Neural progenitor cell (in vitro differentiated cells): ENCODE results near the gene ABHD6. TPM values are rescaled to one million over a fixed set of nuclear protein-coding genes. Genes with fewer than 3 reads are reported as not detected.

Source experiments
- DNase-seq: peaks from one replicate; pipeline ENCODE4 v3.0.0-alpha.2; 2016; ENCODE audit warnings: low spot score
- H2AFZ ChIP-seq: fragments of 200-600 bp; sonication (generic); replicated peaks from 2 replicates; pipeline ENCODE4 v1.6.1; 2016; ENCODE audit warnings: antibody characterized with exemption
- H3F3A ChIP-seq: fragments of 200-600 bp; sonication (generic); 2 replicates; pipeline ENCODE4 v1.6.1; 2016; ENCODE audit warnings: antibody characterized with exemption, low read depth
- H3K27ac ChIP-seq: fragments of 200-600 bp; sonication (generic); 2 replicates; pipeline ENCODE4 v1.5.1; 2016; ENCODE audit warnings: mild to moderate bottlenecking
- H3K27me3 ChIP-seq: fragments of 200-600 bp; sonication (generic); 2 replicates; pipeline ENCODE4 v1.6.1; 2016; ENCODE audit warnings: mild to moderate bottlenecking, moderate library complexity
- H3K36me3 ChIP-seq: fragments of 200-600 bp; sonication (generic); 2 replicates; pipeline ENCODE4 v1.5.1; 2016
- H3K4me1 ChIP-seq: fragments of 200-600 bp; sonication (generic); 2 replicates; pipeline ENCODE4 v1.6.1; 2016; ENCODE audit warnings: mixed run types
- H3K4me2 ChIP-seq: fragments of 200-600 bp; sonication (generic); 2 replicates; pipeline ENCODE4 v1.6.1; 2016
- H3K4me3 ChIP-seq: fragments of 200-600 bp; sonication (generic); 2 replicates; pipeline ENCODE4 v1.5.1; 2016
- H3K79me2 ChIP-seq: fragments of 200-600 bp; sonication (generic); 2 replicates; pipeline ENCODE4 v1.6.1; 2016; ENCODE audit warnings: low read depth
- H3K9ac ChIP-seq: fragments of 200-600 bp; sonication (generic); 2 replicates; pipeline ENCODE4 v1.6.1; 2016
- H3K9me3 ChIP-seq: fragments of 200-600 bp; sonication (generic); 2 replicates; pipeline ENCODE4 v1.5.1; 2016; ENCODE audit warnings: low read depth
- H4K20me1 ChIP-seq: fragments of 200-600 bp; sonication (generic); 2 replicates; pipeline ENCODE4 v1.6.1; 2016; ENCODE audit warnings: low read depth
- H3K27ac Mint-ChIP-seq: 3 replicates; pipeline ENCODE4 v1.8.0; 2021; ENCODE audit warnings: mixed read lengths
- H3K27me3 Mint-ChIP-seq: 2 replicates; pipeline ENCODE4 v1.8.0; 2022; ENCODE audit warnings: low read depth, mild to moderate bottlenecking, inconsistent platforms, moderate library complexity, mixed read lengths; ENCODE audit not compliant: insufficient read depth
- H3K36me3 Mint-ChIP-seq: 3 replicates; pipeline ENCODE4 v1.8.0; 2021; ENCODE audit warnings: mixed read lengths
- H3K4me1 Mint-ChIP-seq: 3 replicates; pipeline ENCODE4 v1.8.0; 2021; ENCODE audit warnings: mixed read lengths
- H3K4me3 Mint-ChIP-seq: 3 replicates; pipeline ENCODE4 v1.8.0; 2021; ENCODE audit warnings: mild to moderate bottlenecking, moderate library complexity, mixed read lengths
- H3K9me3 Mint-ChIP-seq: 3 replicates; pipeline ENCODE4 v1.8.0; 2020; ENCODE audit warnings: mixed read lengths
- CTCF ChIP-seq: fragments of 200-600 bp; sonication (generic); IDR thresholded peaks from 2 replicates; pipeline ENCODE4 v1.5.1; 2017; ENCODE audit warnings: antibody characterized with exemption, mild to moderate bottlenecking
- EZH2 ChIP-seq: fragments of 200-600 bp; sonication (generic); IDR thresholded peaks from 2 replicates; pipeline ENCODE4 v1.6.1; 2017; ENCODE audit warnings: antibody characterized with exemption, mild to moderate bottlenecking, moderate library complexity
- EZH2phosphoT487 ChIP-seq: fragments of 200-600 bp; sonication (generic); IDR thresholded peaks from 2 replicates; pipeline ENCODE4 v1.6.1; 2017; ENCODE audit warnings: antibody characterized with exemption
- total RNA-seq: library from RNA; depleted of rRNA; stranded (reverse); fragments of >200 nt; gene quantifications from 2 replicates; pipeline ENCODE4 v1.2.3, GENCODE V29; 2015; ENCODE audit warnings: low replicate concordance

The ABHD6 gene
- total RNA-seq, 1 donor from 2014 or later: 21.5 TPM

DNA sequence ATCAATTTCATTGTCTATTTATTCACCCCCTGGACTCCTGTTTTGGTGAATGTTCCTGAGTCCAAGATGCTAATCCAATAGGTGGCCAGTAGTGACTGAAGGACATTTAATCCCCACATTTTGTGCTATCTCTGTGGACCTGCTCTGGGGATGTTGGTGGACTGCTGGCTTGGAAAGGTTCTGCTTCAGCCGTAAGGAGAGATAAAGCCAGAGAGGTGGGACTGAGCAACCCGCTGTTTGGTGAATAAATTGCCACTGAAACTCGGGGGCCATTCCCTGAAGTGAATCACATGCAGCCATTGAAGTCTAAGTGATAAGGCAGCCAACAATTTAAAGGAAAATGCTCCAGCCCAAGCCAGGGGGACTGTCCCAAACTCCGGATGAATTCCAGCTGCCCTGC, 1.6 kb upstream of the ABHD6 start:
- no peak for DNase-seq
- H3K79me2 ChIP-seq: peaks cover 13% of the 10 kb centered on the region
- Mint-ChIP-seq H3K9me3 (no peaks in the 10 kb centered on the region), H3K4me3 (peak overlapping the region; percentile 95), H3K36me3 (peaks cover 3% of the 10 kb centered on the region), H3K27me3 (peaks cover 7% of the 10 kb centered on the region), H3K27ac (no peak overlapping the region), H3K4me1 (peaks cover 13% of the 10 kb centered on the region)
- peaks cover 12% of the 10 kb centered on the region for H4K20me1 ChIP-seq
- H3K9me3 ChIP-seq: no peaks in the 10 kb centered on the region
- peaks cover 5% of the 10 kb centered on the region for H3F3A ChIP-seq
- H3K27ac ChIP-seq: no peak overlapping the region
- no peak overlapping the region for H3K4me3 ChIP-seq
- H2AFZ ChIP-seq: no peak overlapping the region
- peaks cover 78% of the 10 kb centered on the region for H3K27me3 ChIP-seq
- peak overlapping the region; percentile 86 for H3K4me2 ChIP-seq
- no peak overlapping the region for H3K9ac ChIP-seq
- H3K4me1 ChIP-seq: peaks cover 9% of the 10 kb centered on the region
- TF ChIP-seq CTCF (no peak), EZH2 (no peak), EZH2phosphoT487 (no peak)
- no peaks in the 10 kb centered on the region for H3K36me3 ChIP-seq

- Histone ChIP-seq H3K27me3 (peaks cover 71% of the 10 kb centered on the region), H3K9ac (no peak overlapping the region), H3F3A (peaks cover 5% of the 10 kb centered on the region), H3K27ac (no peak overlapping the region), H3K4me3 (peak overlapping the region; percentile 91), H4K20me1 (peaks cover 12% of the 10 kb centered on the region), H3K4me2 (peak overlapping the region; percentile 86), H3K4me1 (peaks cover 9% of the 10 kb centered on the region), H3K79me2 (peaks cover 13% of the 10 kb centered on the region), H2AFZ (peak overlapping the region; percentile 98), H3K36me3 (no peaks in the 10 kb centered on the region), H3K9me3 (no peaks in the 10 kb centered on the region)
- peak overlapping the region; percentile 74 for H3K27ac Mint-ChIP-seq
- peaks cover 3% of the 10 kb centered on the region for H3K36me3 Mint-ChIP-seq
- peak; percentile 62 for DNase-seq
- H3K4me1 Mint-ChIP-seq: peaks cover 13% of the 10 kb centered on the region
- H3K27me3 Mint-ChIP-seq: peaks cover 7% of the 10 kb centered on the region
- TF ChIP-seq CTCF (no peak), EZH2 (no peak), EZH2phosphoT487 (no peak)
- peak overlapping the region; percentile 95 for H3K4me3 Mint-ChIP-seq
- H3K9me3 Mint-ChIP-seq: no peaks in the 10 kb centered on the region
These were observed 910 bp upstream of the ABHD6 start for GRCh38 chr3:58236527-58237237.

- Histone ChIP-seq H3K36me3 (no peaks in the 10 kb centered on the region), H3K9me3 (no peaks in the 10 kb centered on the region), H3K4me3 (peak overlapping the region; percentile 91), H3K27me3 (peaks cover 59% of the 10 kb centered on the region), H3K9ac (no peak overlapping the region), H2AFZ (peak overlapping the region; percentile 98), H4K20me1 (peaks cover 12% of the 10 kb centered on the region), H3K79me2 (peaks cover 14% of the 10 kb centered on the region), H3K4me2 (peak overlapping the region; percentile 86), H3K4me1 (peaks cover 9% of the 10 kb centered on the region), H3K27ac (no peak overlapping the region), H3F3A (peaks cover 5% of the 10 kb centered on the region)
- Mint-ChIP-seq H3K4me3 (peak overlapping the region; percentile 92), H3K36me3 (peaks cover 3% of the 10 kb centered on the region), H3K27me3 (peaks cover 5% of the 10 kb centered on the region), H3K9me3 (no peaks in the 10 kb centered on the region), H3K4me1 (peaks cover 13% of the 10 kb centered on the region), H3K27ac (no peak overlapping the region)
- peak; percentile 58 for DNase-seq
- no peak for TF ChIP-seq EZH2phosphoT487
- TF ChIP-seq EZH2: peak; percentile 60
These were observed 519 bp downstream of the ABHD6 start for GRCh38 chr3:58237941-58238681.

- no peak for DNase-seq
- Histone ChIP-seq H3K36me3 (no peaks in the 10 kb centered on the region), H3K4me3 (peak overlapping the region; percentile 91), H2AFZ (no peak overlapping the region), H3K4me2 (peak overlapping the region; percentile 86), H3F3A (peaks cover 5% of the 10 kb centered on the region), H3K27ac (no peak overlapping the region), H3K4me1 (peaks cover 9% of the 10 kb centered on the region), H3K27me3 (peaks cover 52% of the 10 kb centered on the region), H4K20me1 (peaks cover 12% of the 10 kb centered on the region), H3K9ac (no peak overlapping the region), H3K9me3 (no peaks in the 10 kb centered on the region), H3K79me2 (peaks cover 17% of the 10 kb centered on the region)
- H3K36me3 Mint-ChIP-seq: peaks cover 3% of the 10 kb centered on the region
- peak overlapping the region; percentile 92 for H3K4me3 Mint-ChIP-seq
- peaks cover 3% of the 10 kb centered on the region for H3K27me3 Mint-ChIP-seq
- no peak overlapping the region for H3K27ac Mint-ChIP-seq
- TF ChIP-seq CTCF: no peak
- no peaks in the 10 kb centered on the region for H3K9me3 Mint-ChIP-seq
- peaks cover 13% of the 10 kb centered on the region for H3K4me1 Mint-ChIP-seq
These were observed 1.2 kb downstream of the ABHD6 start for GRCh38 chr3:58238830-58239229.
